Left lung (tissue), 10 donors: Measurements from ENCODE around the gene SGPP1. TPM values are rescaled to one million over a fixed set of nuclear protein-coding genes. Genes with fewer than 3 reads are reported as not detected.

Experiments used
- ATAC-seq: fragments of 200-7000 bp; cut with Tn5 transposase; one replicate; pipeline ENCODE4 v1.9.1; 2020; ENCODE audit warnings: moderate library complexity
- DNase-seq, 4 donors: peaks; one replicate each; pipeline ENCODE4 v3.0.0-alpha.2; 2013 to 2020
- H3K27ac ChIP-seq, 2 donors: fragments of 200-600 bp; sonication (generic) in 1 of 2; one replicate each; pipeline versions ENCODE4 v1.5.0 to v1.8.0; 2020 to 2021
- H3K27me3 ChIP-seq, 2 donors: fragments of 200-600 bp; sonication (generic) in 1 of 2; one replicate each; pipeline versions ENCODE4 v1.5.0 to v1.8.0; 2020 to 2021
- H3K36me3 ChIP-seq, 2 donors: fragments of 200-600 bp; sonication (generic) in 1 of 2; one replicate each; pipeline versions ENCODE4 v1.5.0 to v1.8.0; 2020 to 2021
- H3K4me1 ChIP-seq, 2 donors: fragments of 200-600 bp; one replicate each; pipeline ENCODE4 v1.8.0; 2021
- H3K4me3 ChIP-seq, 2 donors: fragments of 200-600 bp; sonication (generic) in 1 of 2; one replicate each; pipeline versions ENCODE4 v1.5.0 to v1.8.0; 2020 to 2021; ENCODE audit warnings: mild to moderate bottlenecking in 1 of 2
- H3K9me3 ChIP-seq, 2 donors: fragments of 200-600 bp; sonication (generic) in 1 of 2; one replicate each; pipeline versions ENCODE4 v1.5.0 to v1.8.0; 2020 to 2021
- CTCF ChIP-seq, 2 donors: fragments of 200-600 bp; sonication (generic) in 1 of 2; IDR thresholded peaks; one replicate each; pipeline versions ENCODE4 v1.5.0 to v1.8.0; 2021; ENCODE audit warnings: antibody characterized with exemption in 2 of 2
- intact Hi-C, 2 donors: fragments of 100-400 bp; cut with DNase I; formaldehyde crosslinking; loops; one replicate each; pipeline versions ENCODE4 v1.11.2 to v1.14.2; 2022
- polyA plus RNA-seq, 6 donors: library from polyadenylated mRNA; unstranded; fragments of 120-200 nt; gene quantifications; one replicate each; pipeline ENCODE4 v1.2.1, GENCODE V29; 2013; ENCODE audit not compliant: insufficient read length in 6 of 6
- total RNA-seq, 2 donors: library from RNA; stranded (reverse); fragmentation: NEBNext Ultra II Directional; extraction: Animal tissue kit (Norgen Biotek cat#: 25700); gene quantifications; one replicate each; pipeline ENCODE4 v1.2.1, GENCODE V29; 2021
- donor health status: DM: no; HTN: yes; CAD: no.
- donor health status: DM: no; HTN: no; CAD: no.

SGPP1 gene
- total and polyA plus RNA-seq, 8 donors = 19.4 to 26.3 (median 21.5) TPM

DNA sequence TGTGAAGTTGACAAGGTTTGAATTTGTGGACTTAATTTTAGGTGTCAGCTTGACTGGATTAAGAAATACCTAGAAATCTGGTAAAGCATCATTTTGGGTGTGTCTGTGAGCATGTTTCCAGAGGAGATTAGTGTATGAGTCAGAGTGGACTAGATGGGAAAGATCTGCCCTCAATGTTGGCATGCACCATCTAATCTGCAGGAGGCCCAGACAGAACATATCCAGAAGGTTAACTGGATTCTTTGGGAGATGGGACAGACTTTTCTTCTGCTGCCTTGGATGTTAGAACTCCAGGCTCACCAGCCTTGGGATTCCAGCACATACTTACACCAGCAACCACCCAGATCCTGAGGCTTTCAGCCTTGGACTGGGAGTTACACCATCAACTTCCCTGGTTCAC is 14.1 kb downstream of the SGPP1 start:
- Histone ChIP-seq H3K36me3 (peaks cover 0 to 4% of the 10 kb centered on the region in 2 donors), H3K4me3 (no peak overlapping the region), H3K9me3 (peaks cover 0 to 30% of the 10 kb centered on the region in 2 donors), H3K27me3 (no peaks in the 10 kb centered on the region), H3K27ac (no peak overlapping the region), H3K4me1 (peaks cover 0 to 3% of the 10 kb centered on the region in 2 donors)
- no peak for TF ChIP-seq CTCF (IDR thresholded peaks at IDR 0.05)
- intact Hi-C loops = no loop called here
- peak; percentile 23 for ATAC-seq
- DNase-seq = no peak

- intact Hi-C loops = no loop called here
- no peak for TF ChIP-seq CTCF (IDR thresholded peaks at IDR 0.05)
- Histone ChIP-seq H3K27ac (no peak overlapping the region), H3K36me3 (peaks cover 0 to 4% of the 10 kb centered on the region in 2 donors), H3K4me1 (peaks cover 0 to 3% of the 10 kb centered on the region in 2 donors), H3K9me3 (peaks cover 0 to 22% of the 10 kb centered on the region in 2 donors), H3K27me3 (no peaks in the 10 kb centered on the region), H3K4me3 (no peak overlapping the region)
- DNase-seq = no peak
- ATAC-seq = no peak
These were observed 14.8 kb downstream of the SGPP1 start for GRCh38 chr14:63713058-63713457.

GRCh38 chr14:63712123-63712522 is 15.7 kb downstream of the SGPP1 start:
- H3K27ac ChIP-seq = no peak overlapping the region
- intact Hi-C loops = no loop called here
- ATAC-seq = no peak
- H3K9me3 ChIP-seq = peaks cover 0 to 13% of the 10 kb centered on the region in 2 donors
- DNase-seq = no peak
- peaks cover 0 to 3% of the 10 kb centered on the region in 2 donors for H3K4me1 ChIP-seq
- peaks cover 0 to 4% of the 10 kb centered on the region in 2 donors for H3K36me3 ChIP-seq
- no peaks in the 10 kb centered on the region for H3K27me3 ChIP-seq
- no peak overlapping the region for H3K4me3 ChIP-seq
- no peak for TF ChIP-seq CTCF (IDR thresholded peaks at IDR 0.05)

DNA sequence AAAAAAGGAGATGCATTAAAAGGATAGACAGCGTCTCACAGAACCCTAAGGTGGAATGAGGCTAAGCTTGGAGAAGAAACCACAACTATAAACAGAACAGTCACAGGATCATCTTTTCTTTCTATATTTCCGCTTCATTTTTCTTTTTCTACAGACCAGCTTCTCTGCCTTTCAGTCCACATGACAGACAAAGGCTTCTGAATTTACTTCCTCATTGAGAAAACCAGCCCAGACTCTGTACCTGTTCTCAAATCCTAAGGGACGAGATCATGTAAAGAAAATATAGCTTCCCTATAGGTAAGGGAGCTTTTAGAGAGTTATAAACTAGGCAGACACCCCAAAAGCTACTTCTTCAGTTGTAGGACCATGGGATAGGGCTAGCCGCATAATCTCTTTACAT is 17.4 kb downstream of the SGPP1 start:
- no peak for ATAC-seq
- no peak for DNase-seq
- no peak overlapping the region for H3K4me3 ChIP-seq
- no peaks in the 10 kb centered on the region for H3K36me3 ChIP-seq
- no peaks in the 10 kb centered on the region for H3K27me3 ChIP-seq
- intact Hi-C loops = no loop called here
- H3K27ac ChIP-seq = no peak overlapping the region
- H3K9me3 ChIP-seq = no peaks in the 10 kb centered on the region
- no peak for TF ChIP-seq CTCF (IDR thresholded peaks at IDR 0.05)
- H3K4me1 ChIP-seq = peaks cover 0 to 3% of the 10 kb centered on the region in 2 donors

DNA sequence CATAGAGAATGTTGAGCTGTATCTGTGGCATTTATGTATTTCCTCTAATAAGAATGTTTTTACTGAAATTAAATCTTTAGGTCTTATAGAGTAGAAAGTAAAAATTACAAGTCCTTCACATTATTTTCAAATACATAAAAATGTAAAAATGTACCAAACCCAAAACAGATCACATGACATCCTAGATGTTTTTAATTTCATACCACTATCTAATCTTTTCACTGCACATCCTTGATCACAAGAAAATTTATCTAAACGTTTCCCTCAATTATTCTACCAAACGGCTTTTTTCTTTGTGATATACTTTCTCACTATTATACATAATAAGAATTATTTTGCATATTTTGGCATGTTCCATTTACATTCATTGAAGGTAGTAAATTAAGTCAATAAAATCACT is 18.3 kb downstream of the SGPP1 start:
- Histone ChIP-seq H3K9me3 (no peaks in the 10 kb centered on the region), H3K27me3 (no peaks in the 10 kb centered on the region), H3K27ac (no peak overlapping the region), H3K4me3 (no peak overlapping the region), H3K36me3 (no peaks in the 10 kb centered on the region), H3K4me1 (peaks cover 0 to 3% of the 10 kb centered on the region in 2 donors)
- DNase-seq (no peak), ATAC-seq (no peak)
- intact Hi-C loops = no loop called here
- no peak for TF ChIP-seq CTCF (IDR thresholded peaks at IDR 0.05)
